HG03139 (cell line): ENCODE data around the gene NETO2.
"Not testable (repeated sequence)": the region's sequence is repeated elsewhere in the genome, so short reads cannot be mapped to it uniquely, and the experiment has no call there.

Experiments
- ATAC-seq: cut with Tn5 transposase; IDR thresholded peaks from one replicate; pipeline ENCODE4 v1.9.1; 2021; ENCODE audit not compliant: unreplicated experiment

Gene NETO2

DNA sequence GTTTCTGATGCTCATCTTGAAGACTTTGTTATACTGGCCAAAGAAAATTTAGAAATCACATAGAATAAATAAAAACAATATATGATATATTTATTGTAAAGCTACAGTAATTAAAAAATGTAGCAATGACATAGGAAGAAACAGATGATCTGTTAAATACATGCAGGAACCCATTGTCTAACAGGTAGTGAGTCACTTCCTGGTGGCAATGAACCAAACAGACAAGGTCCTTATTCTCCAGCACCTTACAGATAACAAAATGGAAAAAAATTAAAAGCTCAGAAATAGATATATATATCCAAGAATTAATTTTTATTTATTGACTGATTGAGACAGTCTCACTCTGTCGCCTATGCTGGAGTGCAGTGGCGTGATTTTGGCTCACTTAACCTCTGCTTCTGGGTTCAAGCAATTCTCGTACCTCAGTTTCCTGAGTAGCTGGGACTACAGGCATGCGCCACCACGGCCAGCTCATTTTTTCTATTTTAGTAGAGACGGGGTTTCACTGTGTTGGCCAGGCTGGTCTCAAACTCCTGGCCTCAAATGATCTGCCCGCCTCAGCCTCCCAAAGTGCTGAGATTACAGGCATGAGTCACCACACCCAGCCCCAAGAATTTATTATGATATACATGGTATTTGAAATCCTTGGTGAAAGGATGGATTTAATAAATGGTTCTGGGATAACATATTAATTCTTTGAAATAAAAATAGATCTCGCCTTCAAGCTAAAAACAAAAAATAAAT is 7.5 kb downstream of the NETO2 start:
- ATAC-seq, result no peak

DNA sequence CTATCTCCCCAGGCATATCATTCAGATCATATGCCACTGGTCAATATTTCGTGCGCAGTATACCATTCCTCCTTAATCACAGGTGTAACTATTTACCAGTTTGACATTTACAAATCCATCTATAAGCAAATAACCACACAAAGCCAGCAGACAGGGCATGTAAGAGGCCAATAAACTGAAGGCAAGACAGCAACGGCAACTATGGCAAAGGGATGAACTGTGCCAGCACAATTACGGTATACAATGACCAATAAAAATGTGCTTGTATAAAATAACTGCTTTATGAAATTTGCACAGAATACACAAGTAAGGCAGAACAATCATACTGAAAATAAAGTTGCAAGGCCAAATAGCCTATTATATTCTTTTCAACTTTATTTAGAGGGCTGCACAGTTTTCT is 9.2 kb downstream of the NETO2 start:
- ATAC-seq, result no peak

GRCh38 chr16:47132308-47132707 is 11.4 kb downstream of the NETO2 start:
- ATAC-seq, result no peak

DNA sequence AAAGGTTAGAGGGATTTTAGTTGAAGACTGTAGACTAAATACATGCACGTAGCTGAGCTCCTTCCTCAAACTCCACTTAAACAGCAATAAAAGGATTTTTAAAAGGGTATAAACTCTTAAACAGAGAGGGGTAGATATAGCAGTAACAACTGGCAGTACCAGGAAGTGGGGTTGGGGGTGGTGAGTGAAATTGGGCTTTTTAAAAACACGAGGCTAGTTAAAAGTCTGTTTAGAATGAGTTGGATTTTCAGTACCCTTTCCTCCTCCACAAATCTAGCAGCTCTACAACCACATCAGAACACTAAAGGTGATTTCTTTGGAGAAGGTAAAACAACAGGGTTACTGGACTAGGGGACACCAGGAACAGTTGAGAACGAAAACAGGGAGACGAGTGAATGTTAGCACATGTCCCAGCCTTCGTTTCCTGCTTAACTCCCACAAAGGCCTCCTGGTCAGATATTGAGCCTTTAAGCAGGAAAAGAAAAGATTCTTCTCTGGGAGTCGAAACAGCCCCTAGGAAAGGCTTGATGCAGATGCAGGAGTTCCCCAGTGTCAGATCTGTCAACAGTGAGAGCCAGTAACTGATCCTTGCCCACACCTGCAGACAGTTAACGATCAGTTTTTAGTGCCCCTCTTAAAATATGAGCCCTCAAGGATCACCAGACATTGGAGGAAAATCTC is 13.8 kb downstream of the NETO2 start:
- no peak for ATAC-seq

GRCh38 chr16:47127541-47127940 is 16.2 kb downstream of the NETO2 start:
- no peak for ATAC-seq

- ATAC-seq, result no peak
These were observed 18.0 kb downstream of the NETO2 start for GRCh38 chr16:47125757-47126156.

DNA sequence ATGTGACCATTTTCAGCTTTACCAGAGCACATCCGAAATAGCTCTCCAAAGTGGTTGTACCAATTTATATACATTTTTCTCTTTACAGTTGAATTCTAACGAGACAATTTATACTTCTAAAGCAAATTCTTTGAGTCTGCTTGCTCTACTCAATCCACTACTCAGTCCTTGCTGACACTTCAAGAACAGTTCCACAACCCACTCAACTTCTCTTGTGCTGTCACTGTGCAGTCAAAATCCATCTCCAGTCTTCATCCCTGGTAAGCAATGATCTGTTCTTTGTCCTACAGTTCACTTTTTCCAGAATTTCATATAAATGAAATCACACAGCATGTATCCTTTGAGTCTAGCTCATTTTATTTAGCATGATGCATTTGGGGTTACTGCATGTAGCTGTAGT is 30.6 kb downstream of the NETO2 start:
- no peak for ATAC-seq

DNA sequence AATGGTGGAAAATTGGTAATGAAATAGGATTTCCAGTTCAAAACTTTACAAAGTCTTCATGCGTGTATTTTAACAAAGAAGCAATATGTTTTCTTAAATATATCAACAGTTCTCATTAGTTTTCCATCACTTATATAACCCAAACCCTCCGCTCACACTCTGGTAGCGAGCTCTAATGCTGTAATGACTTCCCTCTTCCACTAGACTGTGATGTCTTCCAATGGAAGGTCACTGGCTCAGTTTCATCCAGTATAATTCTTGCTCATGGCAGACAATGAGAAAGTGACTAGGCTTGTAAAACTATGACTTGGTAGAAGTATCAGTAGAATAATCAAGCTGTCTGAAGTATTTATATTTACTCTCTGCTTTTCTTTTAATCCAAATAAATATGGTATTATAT is 32.8 kb downstream of the NETO2 start:
- no peak for ATAC-seq

DNA sequence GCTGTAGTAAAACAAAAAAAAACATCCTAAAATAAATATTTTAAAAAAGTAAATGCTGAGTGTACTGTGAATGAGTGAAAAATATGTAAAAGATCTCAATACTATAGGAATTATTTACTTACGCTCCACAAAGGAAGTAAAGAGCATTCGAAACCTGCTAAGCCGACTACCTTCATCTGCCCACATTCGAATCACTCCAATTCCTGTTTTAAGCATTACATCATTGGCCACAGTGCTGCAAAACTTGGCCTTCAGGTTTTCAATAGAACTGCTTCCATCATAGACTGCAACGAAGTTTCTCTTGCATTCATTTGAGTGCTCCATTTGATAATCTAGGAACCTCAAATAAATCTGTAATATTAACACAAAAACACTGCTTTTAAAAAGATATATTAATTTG is 34.4 kb downstream of the NETO2 start:
- ATAC-seq, result no peak

- ATAC-seq, result not testable (repeated sequence)
These were observed 40.8 kb downstream of the NETO2 start for GRCh38 chr16:47102921-47103320.

- ATAC-seq, result not testable (repeated sequence)
These were observed 46.6 kb downstream of the NETO2 start for GRCh38 chr16:47097154-47097553.

DNA sequence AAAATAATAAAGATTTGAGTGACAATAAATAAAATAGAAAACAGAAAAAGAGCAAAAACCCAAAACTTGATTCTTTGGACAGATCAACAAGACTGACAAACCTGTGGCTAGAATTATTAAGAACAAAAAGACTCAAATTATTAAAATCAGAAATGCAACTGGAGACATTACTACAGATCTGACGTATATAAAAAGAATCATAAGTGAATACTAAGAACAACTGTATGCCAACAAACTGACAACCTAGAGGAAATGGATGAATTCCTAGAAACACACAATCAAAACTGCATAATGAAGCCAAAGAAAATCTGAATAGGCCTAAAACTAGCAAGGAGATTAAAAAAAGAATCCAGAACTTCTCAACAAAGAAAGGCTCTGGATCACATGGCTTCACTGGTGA is 47.4 kb downstream of the NETO2 start:
- no peak for ATAC-seq

DNA sequence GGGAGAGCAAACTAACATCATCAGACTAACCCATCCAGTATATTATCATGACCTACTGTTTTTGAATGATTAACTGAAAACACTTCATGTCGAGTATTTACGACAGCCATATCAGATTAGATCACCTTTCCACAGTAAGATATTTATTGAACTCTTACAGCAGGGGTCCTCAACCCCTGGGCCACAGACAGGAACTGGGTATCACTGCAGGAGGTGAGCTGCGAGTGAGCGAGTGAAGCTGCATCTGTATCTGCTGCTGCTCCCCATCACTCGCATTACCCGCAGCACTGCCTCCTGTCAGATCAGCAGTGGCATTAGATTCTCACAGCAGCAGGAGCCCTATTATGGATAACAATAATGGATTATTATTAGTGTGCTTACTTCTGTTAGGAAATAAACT is 59.5 kb downstream of the NETO2 start:
- ATAC-seq, result no peak

DNA sequence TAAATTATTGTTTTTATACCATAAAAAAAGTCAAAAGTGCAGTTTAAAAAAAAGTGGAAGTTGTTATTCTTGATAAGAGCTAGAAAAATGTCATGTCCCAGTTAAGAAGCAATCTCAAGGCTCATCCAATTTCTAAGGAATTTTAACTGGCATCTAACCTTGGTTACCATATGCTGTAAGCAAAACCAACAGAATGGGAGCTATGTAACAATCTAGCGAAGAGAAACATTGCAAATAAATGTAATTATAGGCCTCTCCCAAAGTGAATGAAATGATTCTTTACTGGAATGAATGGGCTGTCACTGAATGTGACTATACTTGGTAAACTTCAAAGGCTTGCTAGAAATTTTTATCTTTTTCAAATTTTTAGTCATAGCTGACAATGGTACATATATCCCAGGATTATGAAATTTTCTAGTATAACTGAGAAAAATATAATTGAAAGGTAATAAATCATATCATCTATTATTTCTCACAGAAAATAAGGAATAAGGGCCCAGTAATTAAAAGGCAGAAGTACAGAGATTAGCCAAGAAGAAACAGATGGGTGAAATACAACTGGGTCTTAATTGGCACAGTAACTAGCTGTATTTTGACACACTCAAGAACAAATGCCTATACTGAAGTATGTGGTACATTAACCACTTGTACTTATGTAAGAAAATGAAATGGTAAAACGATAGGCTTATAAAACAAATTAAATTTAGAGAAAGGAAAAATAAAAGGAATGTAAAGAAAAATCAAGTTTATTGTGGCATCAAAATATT is 61.5 kb downstream of the NETO2 start:
- no peak for ATAC-seq

- ATAC-seq, result no peak
These were observed 62.6 kb downstream of the NETO2 start for GRCh38 chr16:47081115-47081514.

GRCh38 chr16:47079860-47080259 is 63.9 kb downstream of the NETO2 start:
- no peak for ATAC-seq

GRCh38 chr16:47073223-47074155 is 70.3 kb downstream of the NETO2 start:
- ATAC-seq, result no peak

- no peak for ATAC-seq
These were observed 71.6 kb downstream of the NETO2 start for GRCh38 chr16:47072158-47072557.

GRCh38 chr16:47069841-47070584 is 73.7 kb downstream of the NETO2 start:
- no peak for ATAC-seq

GRCh38 chr16:47069313-47069712 is 74.4 kb downstream of the NETO2 start:
- no peak for ATAC-seq
